GM13976 (cell line): ENCODE measurements around the gene NRP2.

Experiments
- DNase-seq: peaks from one replicate; pipeline ENCODE4 v3.0.0; 2012; ENCODE audit warnings: low spot score
- CTCF ChIP-seq: IDR thresholded peaks from 2 replicates; pipeline ENCODE4 v1.5.1; 2012; ENCODE audit warnings: borderline replicate concordance, mild to moderate bottlenecking; ENCODE audit not compliant: insufficient read depth; ENCODE audit errors: extremely low read depth, missing control alignments, control extremely low read depth
- in situ Hi-C: fragments of 300-500 bp; cut with MboI; formaldehyde crosslinking; loops from one replicate; pipeline ENCODE4 v1.12.0; 2022; ENCODE audit warnings: low sequenced_read_pairs, mixed read lengths, inconsistent platforms; ENCODE audit not compliant: unreplicated experiment

NRP2 gene

GRCh38 chr2:205680903-205681302, 1.4 kb upstream of the NRP2 start:
- in situ Hi-C loops, result no loop called here
- no peak for DNase-seq
- no peak for TF ChIP-seq CTCF

DNA sequence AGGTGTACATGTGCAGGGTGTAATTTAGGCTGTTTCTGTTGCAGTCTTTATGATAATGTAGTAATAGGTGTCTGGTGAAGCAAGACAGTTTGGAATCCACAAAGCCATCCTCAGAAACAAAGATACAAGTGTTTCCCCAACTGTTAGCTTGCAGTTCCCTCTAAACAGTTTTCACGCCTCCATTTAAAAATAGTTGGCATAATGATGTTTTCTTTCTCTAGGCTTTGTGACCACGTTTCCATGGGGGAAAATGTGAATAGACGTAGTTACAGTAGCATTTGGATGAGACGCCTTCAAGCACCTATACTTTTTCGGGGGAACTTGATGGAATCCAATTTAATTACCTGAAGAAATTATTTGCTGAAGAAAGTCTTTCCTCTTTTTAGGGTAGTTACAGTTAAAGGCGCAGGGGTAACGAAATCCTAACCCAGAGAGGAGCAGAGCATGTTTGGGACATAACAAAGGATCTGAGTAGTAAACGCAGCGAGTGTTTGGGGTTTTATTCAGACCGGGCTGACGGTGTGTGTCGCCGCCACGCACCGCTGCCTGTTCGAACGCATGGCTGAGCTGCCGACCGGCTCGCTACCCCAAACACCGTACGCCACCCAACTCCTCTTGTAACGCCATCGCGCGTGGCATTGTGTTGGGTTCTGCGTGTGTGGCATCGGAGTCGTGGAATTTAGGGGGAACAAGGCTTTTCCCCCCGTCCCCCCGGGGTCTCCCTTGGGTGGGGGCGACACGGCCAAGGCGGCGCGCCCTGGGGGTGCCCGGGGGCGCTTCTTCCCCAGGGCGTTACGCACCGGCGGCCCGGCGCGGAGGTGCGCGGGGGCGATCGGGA, 681 bp upstream of the NRP2 start:
- DNase-seq, result peak; percentile 43
- in situ Hi-C loops, result no loop called here
- TF ChIP-seq CTCF, result no peak

- no peak for DNase-seq
These were observed 735 bp downstream of the NRP2 start for GRCh38 chr2:205682971-205683501.

DNA sequence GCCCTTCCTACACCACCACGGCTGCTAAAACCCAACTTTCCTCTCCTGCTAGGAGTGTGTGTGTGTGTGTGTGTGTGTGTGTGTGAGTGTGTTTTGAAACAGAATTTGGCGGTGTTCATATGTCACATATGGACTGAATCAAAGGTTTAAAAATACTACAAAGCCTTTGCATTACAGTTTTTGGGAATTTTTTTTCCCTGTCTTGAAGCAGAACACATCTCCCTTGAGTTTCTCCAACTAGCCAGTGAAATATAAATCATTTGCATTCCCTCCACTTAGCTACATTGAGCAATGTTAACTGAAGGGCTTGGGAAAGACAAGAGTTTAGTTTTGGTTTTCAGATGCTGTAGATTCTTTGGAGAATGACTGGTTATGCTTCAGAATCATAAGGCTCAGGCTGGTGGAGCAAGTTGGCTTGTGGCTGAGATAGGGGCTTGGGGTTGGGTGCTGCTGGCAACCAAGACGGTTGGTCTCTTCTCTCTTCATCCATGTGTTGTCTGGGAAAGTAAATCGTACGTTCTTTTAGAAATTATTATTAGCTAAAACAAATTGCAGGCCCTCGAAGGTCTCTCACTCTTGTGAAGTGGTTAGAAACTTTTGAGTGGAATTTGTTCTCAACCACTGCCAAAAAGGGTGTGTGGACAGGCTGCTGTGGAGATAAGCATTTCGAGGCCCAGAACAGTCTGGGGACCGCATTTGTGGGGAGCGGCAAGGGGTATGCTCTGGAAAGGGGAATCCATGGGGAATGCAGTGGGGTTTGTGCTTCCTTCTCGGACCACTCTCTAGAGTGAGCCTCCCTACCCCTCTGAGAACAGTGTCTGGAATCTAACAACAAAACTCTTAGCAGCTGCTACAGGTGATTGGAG, 1.4 kb downstream of the NRP2 start:
- DNase-seq, result no peak
- in situ Hi-C loops, result no loop called here
- no peak for TF ChIP-seq CTCF

More at GRCh38 chr2:205682971-205683501, 735 bp downstream of the NRP2 start:
- in situ Hi-C loops, result no loop called here
- TF ChIP-seq CTCF, result no peak

- no peak for TF ChIP-seq CTCF
- in situ Hi-C loops, result no loop called here
- DNase-seq, result no peak
These were observed 2.6 kb downstream of the NRP2 start for GRCh38 chr2:205684871-205685313.

- in situ Hi-C loops, result no loop called here
- no peak for TF ChIP-seq CTCF
- DNase-seq, result peak; percentile 37
These were observed 3.2 kb downstream of the NRP2 start for GRCh38 chr2:205685314-205686055.
